GM19468 (cell line): ENCODE results near the gene TREH.
"Not testable (repeated sequence)": the region's sequence is repeated elsewhere in the genome, so short reads cannot be mapped to it uniquely, and the experiment has no call there.

Experiments used
- ATAC-seq: cut with Tn5 transposase; IDR thresholded peaks from one replicate; pipeline ENCODE4 v1.9.1; 2021; ENCODE audit warnings: mild to moderate bottlenecking, moderate library complexity, moderate number of reproducible peaks; ENCODE audit not compliant: unreplicated experiment; ENCODE audit errors: extremely low read depth

TREH gene

GRCh38 chr11:118679483-118679882 is at the start of gene TREH:
TSS of gene TREH (minus strand) at chr11:118679650. CDS start at chr11:118679627, 23 bp downstream.
- no peak for ATAC-seq

- not testable (repeated sequence) for ATAC-seq
Observed at GRCh38 chr11:118728112-118728511, 48.7 kb upstream of the TREH start.

GRCh38 chr11:118727721-118728066 is 48.2 kb upstream of the TREH start:
- not testable (repeated sequence) for ATAC-seq

- not testable (repeated sequence) for ATAC-seq
Observed at GRCh38 chr11:118727001-118727720, 47.7 kb upstream of the TREH start.

GRCh38 chr11:118721478-118722015 is 42.1 kb upstream of the TREH start:
- not testable (repeated sequence) for ATAC-seq

GRCh38 chr11:118720740-118721139 is 41.3 kb upstream of the TREH start:
- not testable (repeated sequence) for ATAC-seq

GRCh38 chr11:118720078-118720477 is 40.6 kb upstream of the TREH start:
- ATAC-seq, result not testable (repeated sequence)

GRCh38 chr11:118718562-118718961 is 39.1 kb upstream of the TREH start:
- not testable (repeated sequence) for ATAC-seq

- not testable (repeated sequence) for ATAC-seq
Observed at GRCh38 chr11:118717733-118718132, 38.3 kb upstream of the TREH start.

GRCh38 chr11:118717221-118717620 is 37.8 kb upstream of the TREH start:
- not testable (repeated sequence) for ATAC-seq

GRCh38 chr11:118715837-118716260 is 36.4 kb upstream of the TREH start:
- no peak for ATAC-seq

GRCh38 chr11:118715245-118715831 is 35.9 kb upstream of the TREH start:
- ATAC-seq, result no peak

GRCh38 chr11:118714816-118715215 is 35.4 kb upstream of the TREH start:
- ATAC-seq, result no peak

GRCh38 chr11:118714416-118714815 is 35.0 kb upstream of the TREH start:
- not testable (repeated sequence) for ATAC-seq

- no peak for ATAC-seq
Observed at GRCh38 chr11:118708296-118708695, 28.8 kb upstream of the TREH start.

- ATAC-seq, result no peak
Observed at GRCh38 chr11:118706546-118706825, 27.0 kb upstream of the TREH start.

GRCh38 chr11:118705791-118706545 is 26.5 kb upstream of the TREH start:
- ATAC-seq, result no peak

GRCh38 chr11:118705111-118705741 is 25.8 kb upstream of the TREH start:
- no peak for ATAC-seq

GRCh38 chr11:118703563-118704106 is 24.2 kb upstream of the TREH start:
- ATAC-seq, result no peak

- no peak for ATAC-seq
Observed at GRCh38 chr11:118699506-118700220, 20.2 kb upstream of the TREH start.
